K562 (cell line): Measurements from ENCODE around the gene PHAX. TPM values are rescaled to one million over a fixed set of nuclear protein-coding genes. Genes with fewer than 3 reads are reported as not detected.

Experiments
- BCOR ChIP-seq: fragments of 450-650 bp; IDR thresholded peaks from 2 replicates; pipeline ENCODE4 v1.6.1; 2016
- DDX20 ChIP-seq: fragments of 450-650 bp; IDR thresholded peaks from 2 replicates; pipeline ENCODE4 v1.6.1; 2016; ENCODE audit warnings: missing genetic modification characterization, low read depth, mild to moderate bottlenecking, missing compliant biosample characterization, moderate library complexity
- ILF3 ChIP-seq: fragments of 450-650 bp; IDR thresholded peaks from 2 replicates; pipeline ENCODE4 v1.6.1; 2018; ENCODE audit warnings: antibody characterized with exemption, mild to moderate bottlenecking, moderate library complexity, borderline replicate concordance
- MAFK ChIP-seq: IDR thresholded peaks from 2 replicates; pipeline ENCODE4 v1.6.1; 2011; ENCODE audit warnings: low read length, improper control_type of control experiment
- NR2C1 ChIP-seq, 2 experiments: fragments of 450-650 bp; IDR thresholded peaks; 2 replicates each; pipeline ENCODE4 v1.6.1; 2017; ENCODE audit warnings: mild to moderate bottlenecking in 2 of 2, antibody characterized with exemption in 1 of 2, inconsistent platforms in 1 of 2, missing compliant biosample characterization in 1 of 2, missing genetic modification characterization in 1 of 2
- NR2F6 ChIP-seq: fragments of 450-650 bp; formaldehyde crosslinking; IDR thresholded peaks from 2 replicates; pipeline ENCODE4 v1.4.0; 2020; ENCODE audit warnings: mild to moderate bottlenecking
- POLR2AphosphoS5 ChIP-seq: IDR thresholded peaks from 2 replicates; pipeline ENCODE4 v1.6.1; 2011; ENCODE audit warnings: mild to moderate bottlenecking, low read depth, low read length, moderate library complexity; ENCODE audit not compliant: control insufficient read depth, insufficient read depth
- RCOR1 ChIP-seq, 2 experiments: IDR thresholded peaks; 2 replicates each; pipeline ENCODE4 v1.6.1; 2012; ENCODE audit warnings: low read depth in 2 of 2, low read length in 2 of 2, borderline replicate concordance in 1 of 2, improper control_type of control experiment in 1 of 2
- SIX5 ChIP-seq, 2 experiments: IDR thresholded peaks; 2 replicates each; pipeline ENCODE4 v1.6.1; 2011; ENCODE audit warnings: low read length in 2 of 2, borderline replicate concordance in 1 of 2, low read depth in 1 of 2, mild to moderate bottlenecking in 1 of 2, moderate library complexity in 1 of 2; ENCODE audit not compliant: insufficient read depth in 1 of 2
- SMC3 ChIP-seq: conservative IDR thresholded peaks from 2 replicates; pipeline ENCODE4 v1.6.1; 2011; ENCODE audit warnings: low read depth, low read length, improper control_type of control experiment; ENCODE audit not compliant: insufficient read depth
- TAF9B ChIP-seq: fragments of 450-650 bp; IDR thresholded peaks from 2 replicates; pipeline ENCODE4 v1.6.1; 2018; ENCODE audit warnings: mild to moderate bottlenecking; ENCODE audit not compliant: partially characterized antibody
- TAL1 ChIP-seq: fragments of 450-650 bp; IDR thresholded peaks from 2 replicates; pipeline ENCODE4 v1.6.1; 2016; ENCODE audit warnings: mild to moderate bottlenecking
- TBP ChIP-seq: optimal IDR thresholded peaks from 2 replicates; pipeline ENCODE3; 2011; ENCODE audit warnings: low read depth, low read length, improper control_type of control experiment
- TGIF2 ChIP-seq: sonication (generic); formaldehyde crosslinking; IDR thresholded peaks from 2 replicates; pipeline ENCODE4 v1.8.1; 2022; ENCODE audit warnings: mild to moderate bottlenecking, missing genetic modification reagents, moderate library complexity
- ZFPM2 ChIP-seq: fragments of 250-450 bp; sonication (Bioruptor Pico); IDR thresholded peaks from 2 replicates; pipeline ENCODE4 v1.5.1; 2022; ENCODE audit warnings: mild to moderate bottlenecking
- ZNF316 ChIP-seq: fragments of 450-650 bp; IDR thresholded peaks from 2 replicates; pipeline ENCODE4 v1.6.1; 2016
- ZNF507 ChIP-seq: conservative IDR thresholded peaks from 2 replicates; pipeline ENCODE4 v1.6.1; 2017; ENCODE audit warnings: missing genetic modification characterization, missing compliant biosample characterization
- polyA plus RNA-seq, 8 experiments: library from polyadenylated mRNA; depleted of rRNA in 4 of 8; stranded (reverse) in 5 of 8; unstranded in 3 of 8; fragments of >200 nt; fragmentation: Nextera tagmentation in 2 of 8; fragmentation: Illumina TruSeq in 1 of 8; extraction: Ambion mirVana in 2 of 8; extraction: Trizol in 1 of 8; gene quantifications; 2 replicates each; pipeline versions ENCODE4 v1.2.1 to v1.2.3, GENCODE V29; 2011 to 2014; ENCODE audit warnings: inconsistent platforms in 1 of 8, missing spikeins in 1 of 8
- total RNA-seq, 7 experiments: library from RNA; depleted of rRNA in 6 of 7; stranded (reverse); fragments of >200 nt in 6 of 7; fragmentation: Illumina TruSeq in 2 of 7; extraction: Trizol in 2 of 7; gene quantifications; 2 replicates each; pipeline versions ENCODE4 v1.2.1 to v1.2.3, GENCODE V29; 2011 to 2021; ENCODE audit warnings: low replicate concordance in 1 of 7
- TF ChIP-seq, protein P1 (sequence below): fragments of 250-450 bp; sonication (Bioruptor Pico); IDR thresholded peaks from 2 replicates; pipeline ENCODE4 v1.4.0; 2020
- TF ChIP-seq, protein P2 (sequence below): fragments of 250-450 bp; sonication (Bioruptor Pico); IDR thresholded peaks from 2 replicates; pipeline ENCODE4 v1.6.1; 2021; ENCODE audit warnings: mild to moderate bottlenecking
- TF ChIP-seq, protein P3 (sequence below): fragments of 450-650 bp; formaldehyde crosslinking; IDR thresholded peaks from 2 replicates; pipeline ENCODE4 v1.4.0; 2022; ENCODE audit warnings: missing genetic modification characterization
- TF ChIP-seq, protein P4 (sequence below), 2 experiments: fragments of 150-350 bp in 1 of 2; IDR thresholded peaks; 2 replicates each; pipeline ENCODE4 v1.6.1; 2012 to 2016; ENCODE audit warnings: low read depth in 2 of 2, low read length in 2 of 2, mild to moderate bottlenecking in 1 of 2, moderate library complexity in 1 of 2

Gene PHAX
- total and polyA plus RNA-seq, 9 of the 15 experiments (the other 6 are each of a cell fraction or from before 2014, with no cell fraction given) = 20.2 to 59.8 (median 43.5) TPM

DNA sequence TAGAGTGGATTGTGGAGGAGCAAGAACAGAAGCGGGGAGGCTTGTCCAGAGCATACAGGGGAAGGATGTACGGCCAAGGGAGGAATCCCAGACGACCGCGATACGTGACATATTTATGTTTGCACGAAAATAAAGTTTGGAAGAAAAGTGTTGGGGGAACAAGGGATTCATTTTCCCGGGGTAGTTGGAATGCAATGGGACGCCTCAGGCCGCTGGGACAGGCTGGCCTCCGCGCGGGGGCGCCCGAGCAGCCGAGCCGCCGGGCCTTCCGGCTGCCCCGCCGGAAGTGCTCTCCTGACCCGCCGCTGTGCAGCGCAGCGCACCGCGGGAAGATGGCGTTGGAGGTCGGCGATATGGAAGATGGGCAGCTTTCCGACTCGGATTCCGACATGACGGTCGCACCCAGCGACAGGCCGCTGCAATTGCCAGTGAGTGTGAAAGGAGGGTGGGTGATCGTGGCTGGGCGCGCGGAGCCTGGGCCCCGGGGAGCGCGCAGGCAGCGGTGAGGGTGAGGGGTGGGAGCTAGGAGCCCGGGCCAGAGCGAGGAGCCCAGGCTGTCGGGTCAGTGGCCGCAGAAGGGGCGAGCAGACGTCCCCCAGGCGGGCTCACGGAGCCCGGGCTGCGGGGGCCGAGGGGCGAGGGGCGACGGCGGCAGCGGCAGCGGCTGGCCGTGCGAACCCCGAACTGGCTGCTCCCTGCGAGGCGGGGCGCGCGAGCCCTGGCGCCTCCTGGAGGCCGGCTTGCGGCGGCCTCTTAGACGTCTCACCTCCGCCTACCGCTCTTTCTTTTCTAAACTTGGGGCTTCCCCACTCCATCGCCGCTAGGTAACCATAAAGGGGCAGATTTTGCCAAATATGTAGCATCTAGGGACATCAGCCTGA, at the start of gene PHAX (continued):
- TF ChIP-seq ZNF316 (0 out of 2 replicates have a peak, but pooled peaks have one; percentile 4), DDX20 (tag) (no peak), SIX5 (IDR thresholded peaks at IDR 0.05; ENCODE audit: borderline replicate concordance in 1 of 2, insufficient read depth in 1 of 2, low read depth in 1 of 2, low read length in 2 of 2) (peak; percentile 18 to 32; a peak in 2 of 4 replicates), TAF9B (peak; percentile 76), ZFPM2 (CRISPR knock-in tag) (no peak), NR2F6 (CRISPR knock-in tag) (no peak), SMC3 (peak; percentile 60), TBP (peak; percentile 74), TGIF2 (CRISPR knock-in tag) (no peak), NR2C1 (IDR thresholded peaks at IDR 0.05) (peak; percentile 96), NR2C1 (tag; IDR thresholded peaks at IDR 0.05) (peak; percentile 96), RCOR1 (IDR thresholded peaks at IDR 0.05; ENCODE audit: borderline replicate concordance in 1 of 2, low read depth in 2 of 2, low read length in 2 of 2) (0 out of 4 replicates have a peak, but pooled peaks of 1 of the 2 experiments have one; percentile 20), BCOR (no peak), TAL1 (no peak), MAFK (no peak), ILF3 (peak; percentile 44; the same call in 1 of the 2 replicates), ZNF507 (tag) (no peak), POLR2AphosphoS5 (peak; percentile 88)
- TF ChIP-seq, protein P1, sequence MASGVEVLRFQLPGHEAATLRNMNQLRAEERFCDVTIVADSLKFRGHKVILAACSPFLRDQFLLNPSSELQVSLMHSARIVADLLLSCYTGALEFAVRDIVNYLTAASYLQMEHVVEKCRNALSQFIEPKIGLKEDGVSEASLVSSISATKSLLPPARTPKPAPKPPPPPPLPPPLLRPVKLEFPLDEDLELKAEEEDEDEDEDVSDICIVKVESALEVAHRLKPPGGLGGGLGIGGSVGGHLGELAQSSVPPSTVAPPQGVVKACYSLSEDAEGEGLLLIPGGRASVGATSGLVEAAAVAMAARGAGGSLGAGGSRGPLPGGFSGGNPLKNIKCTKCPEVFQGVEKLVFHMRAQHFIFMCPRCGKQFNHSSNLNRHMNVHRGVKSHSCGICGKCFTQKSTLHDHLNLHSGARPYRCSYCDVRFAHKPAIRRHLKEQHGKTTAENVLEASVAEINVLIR (CRISPR knock-in tag) = 0 out of 2 replicates have a peak, but pooled peaks have one; percentile 23
- TF ChIP-seq, protein P2, sequence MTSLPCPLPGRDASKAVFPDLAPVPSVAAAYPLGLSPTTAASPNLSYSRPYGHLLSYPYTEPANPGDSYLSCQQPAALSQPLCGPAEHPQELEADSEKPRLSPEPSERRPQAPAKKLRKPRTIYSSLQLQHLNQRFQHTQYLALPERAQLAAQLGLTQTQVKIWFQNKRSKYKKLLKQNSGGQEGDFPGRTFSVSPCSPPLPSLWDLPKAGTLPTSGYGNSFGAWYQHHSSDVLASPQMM (CRISPR knock-in tag) = no peak
- TF ChIP-seq, protein P3, sequence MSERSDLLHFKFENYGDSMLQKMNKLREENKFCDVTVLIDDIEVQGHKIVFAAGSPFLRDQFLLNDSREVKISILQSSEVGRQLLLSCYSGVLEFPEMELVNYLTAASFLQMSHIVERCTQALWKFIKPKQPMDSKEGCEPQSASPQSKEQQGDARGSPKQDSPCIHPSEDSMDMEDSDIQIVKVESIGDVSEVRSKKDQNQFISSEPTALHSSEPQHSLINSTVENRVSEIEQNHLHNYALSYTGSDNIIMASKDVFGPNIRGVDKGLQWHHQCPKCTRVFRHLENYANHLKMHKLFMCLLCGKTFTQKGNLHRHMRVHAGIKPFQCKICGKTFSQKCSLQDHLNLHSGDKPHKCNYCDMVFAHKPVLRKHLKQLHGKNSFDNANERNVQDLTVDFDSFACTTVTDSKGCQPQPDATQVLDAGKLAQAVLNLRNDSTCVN = 0 out of 2 replicates have a peak, but pooled peaks have one; percentile 19
- TF ChIP-seq, protein P4, sequence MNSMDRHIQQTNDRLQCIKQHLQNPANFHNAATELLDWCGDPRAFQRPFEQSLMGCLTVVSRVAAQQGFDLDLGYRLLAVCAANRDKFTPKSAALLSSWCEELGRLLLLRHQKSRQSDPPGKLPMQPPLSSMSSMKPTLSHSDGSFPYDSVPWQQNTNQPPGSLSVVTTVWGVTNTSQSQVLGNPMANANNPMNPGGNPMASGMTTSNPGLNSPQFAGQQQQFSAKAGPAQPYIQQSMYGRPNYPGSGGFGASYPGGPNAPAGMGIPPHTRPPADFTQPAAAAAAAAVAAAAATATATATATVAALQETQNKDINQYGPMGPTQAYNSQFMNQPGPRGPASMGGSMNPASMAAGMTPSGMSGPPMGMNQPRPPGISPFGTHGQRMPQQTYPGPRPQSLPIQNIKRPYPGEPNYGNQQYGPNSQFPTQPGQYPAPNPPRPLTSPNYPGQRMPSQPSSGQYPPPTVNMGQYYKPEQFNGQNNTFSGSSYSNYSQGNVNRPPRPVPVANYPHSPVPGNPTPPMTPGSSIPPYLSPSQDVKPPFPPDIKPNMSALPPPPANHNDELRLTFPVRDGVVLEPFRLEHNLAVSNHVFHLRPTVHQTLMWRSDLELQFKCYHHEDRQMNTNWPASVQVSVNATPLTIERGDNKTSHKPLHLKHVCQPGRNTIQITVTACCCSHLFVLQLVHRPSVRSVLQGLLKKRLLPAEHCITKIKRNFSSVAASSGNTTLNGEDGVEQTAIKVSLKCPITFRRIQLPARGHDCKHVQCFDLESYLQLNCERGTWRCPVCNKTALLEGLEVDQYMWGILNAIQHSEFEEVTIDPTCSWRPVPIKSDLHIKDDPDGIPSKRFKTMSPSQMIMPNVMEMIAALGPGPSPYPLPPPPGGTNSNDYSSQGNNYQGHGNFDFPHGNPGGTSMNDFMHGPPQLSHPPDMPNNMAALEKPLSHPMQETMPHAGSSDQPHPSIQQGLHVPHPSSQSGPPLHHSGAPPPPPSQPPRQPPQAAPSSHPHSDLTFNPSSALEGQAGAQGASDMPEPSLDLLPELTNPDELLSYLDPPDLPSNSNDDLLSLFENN (IDR thresholded peaks at IDR 0.05; ENCODE audit: low read depth in 2 of 2, low read length in 2 of 2) = peak in 1 of 2 experiments; percentile 30; a peak in 1 of 4 replicates
